Astrocyte of the spinal cord (primary cell): ENCODE data around the gene A1BG.
"Not testable (repeated sequence)": the region's sequence is repeated elsewhere in the genome, so short reads cannot be mapped to it uniquely, and the experiment has no call there.

Experiments used
- DNase-seq: peaks from one replicate; pipeline ENCODE4 v3.0.0; 2011; ENCODE audit warnings: low read depth, low spot score
- H3K4me3 ChIP-seq: 2 replicates; pipeline ENCODE4 v1.5.1; 2011; ENCODE audit warnings: low read depth, mild to moderate bottlenecking, low read length, moderate library complexity
- CTCF ChIP-seq: IDR thresholded peaks from 2 replicates; pipeline ENCODE4 v1.5.1; 2012; ENCODE audit warnings: low read depth, mild to moderate bottlenecking, low read length, inconsistent platforms
- in situ Hi-C: cut with HindIII; loops from 2 replicates; pipeline ENCODE4 v1.10.0; 2017; ENCODE audit warnings: low sequenced_read_pairs

Gene A1BG

GRCh38 chr19:58350001-58350861, 3.1 kb downstream of the A1BG start:
- H3K4me3 ChIP-seq, result no peak overlapping the region
- in situ Hi-C loops, result no loop called here
- DNase-seq, result no peak
- no peak for TF ChIP-seq CTCF

GRCh38 chr19:58349590-58349989, 3.7 kb downstream of the A1BG start:
- in situ Hi-C loops, result no loop called here
- no peak for DNase-seq
- TF ChIP-seq CTCF, result no peak
- no peak overlapping the region for H3K4me3 ChIP-seq

GRCh38 chr19:58348080-58348479, 5.2 kb downstream of the A1BG start:
- DNase-seq, in situ Hi-C loops: not testable (repeated sequence)
- H3K4me3 ChIP-seq, result peak overlapping the region; percentile 71

DNA sequence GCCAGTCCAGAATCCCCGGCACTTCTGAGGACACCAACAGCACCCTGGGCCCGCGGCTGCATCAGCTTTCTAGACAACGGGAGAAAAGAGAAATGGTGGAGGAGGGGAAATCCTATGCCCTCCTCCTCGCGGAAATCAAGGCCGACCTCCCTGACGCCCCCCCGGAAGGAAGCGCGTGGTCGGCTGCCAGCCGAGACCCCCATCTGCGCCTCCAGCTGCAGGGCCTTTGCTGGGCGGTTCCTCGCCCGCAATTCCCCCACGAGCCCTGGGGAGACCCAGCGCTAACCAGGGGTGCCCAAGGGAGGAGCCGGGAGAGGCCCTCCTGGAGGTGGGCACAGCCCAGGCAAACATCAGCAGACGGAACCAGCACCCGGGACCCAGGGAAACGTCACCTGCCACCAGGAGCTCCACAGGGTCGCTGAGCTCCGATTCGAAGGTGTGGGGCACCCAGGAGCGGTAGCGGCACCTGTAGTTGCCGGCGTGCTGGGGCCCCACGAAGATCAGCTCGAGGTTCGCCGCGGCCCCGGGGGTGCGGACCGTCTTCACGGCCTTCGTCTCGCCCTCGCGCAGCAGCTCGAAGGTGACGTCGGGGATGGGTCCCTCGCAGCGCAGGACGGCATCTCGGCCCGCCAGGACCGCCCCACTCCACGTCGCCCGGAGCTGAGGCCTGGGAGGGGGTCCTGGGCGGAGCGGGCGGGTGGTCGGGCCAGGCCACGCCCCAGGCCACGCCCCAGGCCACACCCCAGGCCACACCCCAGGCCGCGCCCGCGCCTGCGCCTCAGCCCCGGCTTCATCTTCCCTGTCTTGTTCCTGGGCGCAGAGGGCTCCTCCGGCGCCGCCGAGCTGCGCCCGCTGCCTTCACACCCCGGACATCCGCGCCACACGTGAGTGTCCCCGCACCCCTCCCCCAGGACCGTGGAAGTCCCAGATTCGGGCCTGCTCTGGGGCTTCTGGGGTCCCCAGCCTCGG, 6.0 kb downstream of the A1BG start:
- in situ Hi-C loops, result no loop called here
- TF ChIP-seq CTCF, result no peak
- H3K4me3 ChIP-seq, result peak overlapping the region; percentile 71
- DNase-seq, result peak; percentile 73

DNA sequence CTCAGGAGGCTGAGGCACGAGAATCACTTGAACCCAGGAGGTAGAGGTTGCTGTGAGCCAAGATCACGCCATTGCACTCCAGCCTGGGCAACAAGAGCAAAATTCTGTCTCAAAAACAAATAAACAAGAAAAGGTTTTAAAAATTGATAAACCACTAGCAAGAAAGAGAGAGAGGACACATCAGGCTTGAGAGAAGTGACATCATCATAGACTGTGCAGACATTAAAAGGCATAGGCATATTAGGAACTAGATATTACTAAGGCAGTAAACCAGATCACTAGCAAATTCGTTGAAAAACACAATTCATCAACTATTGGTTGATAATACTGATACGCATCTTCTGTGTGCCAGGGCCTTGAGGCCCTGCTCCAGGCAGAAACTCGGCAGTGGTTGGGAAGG, 7.7 kb downstream of the A1BG start:
- in situ Hi-C loops, result no loop called here
- no peak overlapping the region for H3K4me3 ChIP-seq
- DNase-seq, result no peak
- TF ChIP-seq CTCF, result no peak

GRCh38 chr19:58338825-58339558, 14.3 kb downstream of the A1BG start:
- TF ChIP-seq CTCF, result no peak
- in situ Hi-C loops, result no loop called here
- DNase-seq, result no peak
- H3K4me3 ChIP-seq, result no peak overlapping the region
